ENCODE measurements around the gene DUSP10.

DUSP10 gene

GRCh38 chr1:221732052-221732451, 9.8 kb downstream of the DUSP10 start:
- DNase-seq (ENCODE audit: low read depth): no peak

GRCh38 chr1:221729771-221730330, 12.0 kb downstream of the DUSP10 start:
- no peak for DNase-seq (ENCODE audit: low read depth)

- DNase-seq (ENCODE audit: low read depth): no peak
Observed at GRCh38 chr1:221728037-221728505, 13.8 kb downstream of the DUSP10 start.

GRCh38 chr1:221727146-221728036, 14.5 kb downstream of the DUSP10 start:
- DNase-seq (ENCODE audit: low read depth): no peak

GRCh38 chr1:221725735-221726672, 15.9 kb downstream of the DUSP10 start:
- no peak for DNase-seq (ENCODE audit: low read depth)

- no peak for DNase-seq (ENCODE audit: low read depth)
Observed at GRCh38 chr1:221724931-221725605, 16.8 kb downstream of the DUSP10 start.

GRCh38 chr1:221723848-221724236, 18.0 kb downstream of the DUSP10 start:
- no peak for DNase-seq (ENCODE audit: low read depth)

GRCh38 chr1:221723018-221723847, 18.7 kb downstream of the DUSP10 start:
- DNase-seq (ENCODE audit: low read depth): no peak

GRCh38 chr1:221722254-221723017, 19.5 kb downstream of the DUSP10 start:
- no peak for DNase-seq (ENCODE audit: low read depth)

GRCh38 chr1:221720545-221720944, 21.3 kb downstream of the DUSP10 start:
- no peak for DNase-seq (ENCODE audit: low read depth)

- DNase-seq (ENCODE audit: low read depth): no peak
Observed at GRCh38 chr1:221719987-221720386, 21.9 kb downstream of the DUSP10 start.

GRCh38 chr1:221719278-221719597, 22.7 kb downstream of the DUSP10 start:
- DNase-seq (ENCODE audit: low read depth): no peak

GRCh38 chr1:221718381-221719277, 23.3 kb downstream of the DUSP10 start:
- DNase-seq (ENCODE audit: low read depth): no peak

- DNase-seq (ENCODE audit: low read depth): no peak
Observed at GRCh38 chr1:221717485-221717853, 24.4 kb downstream of the DUSP10 start.

GRCh38 chr1:221716713-221717484, 25.0 kb downstream of the DUSP10 start:
- DNase-seq (ENCODE audit: low read depth): no peak

- no peak for DNase-seq (ENCODE audit: low read depth)
Observed at GRCh38 chr1:221715321-221716169, 26.3 kb downstream of the DUSP10 start.

All from activated T-cell treated with anti-CD3 and anti-CD28 coated beads for 48 hours (primary cell).